Posterior cingulate gyrus (tissue), 11 donors: ENCODE measurements around the gene CDKL2.
"Not testable (repeated sequence)": the region's sequence is repeated elsewhere in the genome, so short reads cannot be mapped to it uniquely, and the experiment has no call there.

ENCODE experiments used
- DNase-seq, 10 donors: peaks; one replicate each; pipeline versions ENCODE4 v3.0.0 to v3.0.0-alpha.2; 2020 to 2021; ENCODE audit warnings: mixed read lengths in 3 of 10
- intact Hi-C: fragments of 100-400 bp; cut with DNase I; formaldehyde crosslinking; loops from one replicate; pipeline ENCODE4 v1.15.1; 2023

CDKL2 gene

DNA sequence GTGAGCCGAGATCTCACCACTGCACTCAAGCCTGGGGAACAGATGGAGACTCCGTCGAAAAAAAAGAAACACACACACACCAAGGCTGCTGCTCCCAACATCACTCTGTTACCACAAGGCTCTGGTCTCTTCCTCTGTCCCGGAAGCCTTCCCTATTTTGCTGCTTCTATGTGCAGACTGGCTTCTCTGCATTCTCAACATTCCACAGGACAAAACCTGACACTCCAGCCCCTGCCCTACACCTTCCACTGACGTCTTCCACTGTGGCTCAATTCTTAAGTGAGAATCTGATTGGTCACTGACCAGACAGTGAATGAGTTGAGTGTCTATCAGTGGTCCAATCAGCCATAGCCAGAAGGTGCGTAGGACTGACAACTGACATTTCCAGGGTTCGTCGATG, 68.5 kb downstream of the CDKL2 start:
- DNase-seq: no peak
- intact Hi-C loops: no loop called here

DNA sequence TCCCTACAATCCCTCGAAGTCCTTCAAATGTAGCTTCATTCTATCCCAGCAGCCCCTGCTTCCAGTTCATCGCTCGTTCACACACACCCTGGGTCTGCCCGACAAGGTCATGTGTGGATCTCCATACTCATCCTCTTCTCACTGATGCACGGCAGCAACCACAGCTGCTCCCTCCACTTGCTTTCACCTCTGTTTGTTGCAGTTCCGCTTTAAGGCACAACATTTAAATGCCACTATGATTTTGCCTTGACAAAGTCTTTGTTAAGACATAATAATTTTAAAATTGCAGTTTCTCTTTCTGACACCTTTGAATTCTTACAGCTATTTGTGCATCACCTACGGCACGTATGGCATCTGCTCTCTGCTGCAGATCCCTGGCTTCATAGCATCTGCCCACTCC, 72.6 kb downstream of the CDKL2 start:
- DNase-seq: no peak
- intact Hi-C loops: no loop called here

DNA sequence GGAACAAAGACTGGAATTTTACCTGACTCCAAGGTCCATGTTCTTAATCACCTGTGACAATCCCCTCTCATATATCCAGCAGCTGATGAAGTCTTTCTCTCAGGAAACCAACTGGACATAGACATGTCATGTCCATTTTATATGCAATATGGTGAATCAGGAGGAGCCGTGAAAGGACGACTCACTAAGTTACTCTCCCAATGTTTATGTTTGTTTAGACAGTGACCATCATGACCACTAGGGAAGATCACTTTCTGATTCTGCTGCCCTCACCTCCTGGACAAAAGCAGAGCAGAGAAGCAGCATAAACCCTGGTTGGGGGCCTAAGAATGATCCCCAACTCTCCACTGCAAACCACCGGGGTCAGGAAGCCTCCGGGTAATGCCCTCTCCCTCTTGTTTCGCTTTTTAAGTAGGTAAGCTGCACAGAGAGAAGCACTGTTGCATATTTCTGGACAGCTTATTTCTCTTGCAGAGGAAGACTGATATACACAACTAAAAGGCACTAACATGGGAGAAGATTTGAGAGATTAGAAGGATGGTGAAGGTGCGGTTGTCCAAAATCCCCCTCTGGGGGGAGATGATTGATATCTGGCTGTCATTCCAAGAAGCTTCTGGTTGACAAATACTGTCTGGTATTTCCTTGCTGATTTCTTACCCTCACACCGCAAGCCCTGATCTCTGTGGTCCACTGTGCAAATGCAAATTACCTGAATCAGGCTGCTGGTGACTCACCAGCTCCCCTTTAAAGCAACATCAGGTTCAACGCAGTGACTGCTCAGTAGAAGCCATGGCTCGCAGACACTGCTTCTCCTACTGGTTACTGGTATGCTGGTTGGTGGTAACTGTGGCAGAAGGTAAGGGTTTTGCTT, 74.8 kb downstream of the CDKL2 start, which contains the start of gene ODAPH:
Gene ODAPH (plus strand): TSS at position 773 of the 871 bp plus-strand sequence. CDS start 17 bp downstream, at position 790.
- no peak for DNase-seq
- intact Hi-C loops: no loop called here

DNA sequence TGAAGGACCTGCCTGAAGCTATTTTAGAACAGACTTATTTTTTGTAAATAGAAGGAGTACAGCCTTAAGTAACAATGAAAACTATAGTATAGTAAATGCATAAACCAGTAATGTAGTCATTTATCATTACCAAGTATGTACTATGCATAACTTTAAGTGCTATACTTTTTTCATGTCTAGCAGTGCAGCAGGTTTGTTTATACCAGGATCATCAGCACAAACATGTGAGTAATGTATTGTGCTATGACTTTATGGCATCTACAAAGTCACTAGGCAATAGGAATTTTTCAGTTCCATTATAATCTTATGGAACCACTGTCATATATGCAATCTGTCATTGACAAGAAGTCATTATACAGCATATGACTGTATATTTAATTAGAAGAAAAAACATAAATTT, 77.9 kb downstream of the CDKL2 start:
- no peak for DNase-seq
- intact Hi-C loops: no loop called here

DNA sequence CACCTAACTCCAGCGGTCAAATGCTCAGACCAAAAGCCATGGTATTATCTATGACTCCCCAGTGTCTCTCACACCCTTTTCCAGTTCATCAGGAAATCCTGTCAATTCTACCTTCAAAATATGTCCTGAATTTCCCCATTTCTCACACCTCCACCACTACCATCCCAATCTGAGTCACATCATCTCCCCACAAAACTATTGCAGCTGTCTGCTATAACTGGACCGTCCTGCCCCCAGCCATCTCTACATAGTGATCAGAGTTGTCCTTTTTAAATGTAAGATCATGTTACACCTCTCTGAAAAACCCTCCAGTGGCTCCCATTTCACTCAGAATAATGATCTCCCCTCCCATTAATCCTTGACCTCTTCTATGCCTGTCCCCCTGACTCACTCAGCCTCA, 81.3 kb downstream of the CDKL2 start:
- intact Hi-C loops: no loop called here
- no peak for DNase-seq

DNA sequence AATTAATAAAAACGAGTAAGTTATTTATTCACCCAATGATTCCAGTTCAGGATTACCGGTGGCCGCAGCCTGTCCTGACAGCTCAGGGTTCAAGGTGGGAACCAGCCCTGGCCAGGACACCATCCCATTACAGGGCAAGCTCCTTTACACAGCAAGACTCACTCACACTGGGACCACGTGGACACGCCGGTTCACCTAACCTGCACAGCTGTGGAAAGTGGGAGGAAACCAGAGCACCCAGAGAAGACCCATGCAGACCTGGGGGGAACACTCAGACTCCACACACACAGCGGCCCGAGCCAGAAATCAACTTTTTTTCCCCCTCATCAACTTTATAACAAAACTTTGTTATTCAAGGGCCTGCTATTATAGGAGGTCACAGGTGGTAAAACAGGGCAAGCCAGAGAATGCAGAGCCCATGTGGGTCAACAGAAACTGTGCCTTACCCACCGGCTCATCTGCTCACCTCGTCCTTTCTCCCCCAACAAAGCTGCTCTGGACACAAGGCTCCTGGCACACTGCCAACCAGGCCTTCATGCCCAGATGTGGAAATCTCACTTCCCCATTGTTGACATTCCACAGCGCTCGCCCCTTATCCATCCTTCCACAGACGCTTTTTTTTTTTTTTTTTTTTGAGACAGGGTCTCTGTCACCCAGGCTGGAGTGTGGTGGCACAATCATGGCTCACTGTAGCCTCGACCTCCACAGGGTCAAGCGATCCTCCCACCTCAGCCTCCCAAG, 82.5 kb downstream of the CDKL2 start:
- peak in 2 of 10 donors; percentile 35 to 82 for DNase-seq
- intact Hi-C loops: no loop called here

DNA sequence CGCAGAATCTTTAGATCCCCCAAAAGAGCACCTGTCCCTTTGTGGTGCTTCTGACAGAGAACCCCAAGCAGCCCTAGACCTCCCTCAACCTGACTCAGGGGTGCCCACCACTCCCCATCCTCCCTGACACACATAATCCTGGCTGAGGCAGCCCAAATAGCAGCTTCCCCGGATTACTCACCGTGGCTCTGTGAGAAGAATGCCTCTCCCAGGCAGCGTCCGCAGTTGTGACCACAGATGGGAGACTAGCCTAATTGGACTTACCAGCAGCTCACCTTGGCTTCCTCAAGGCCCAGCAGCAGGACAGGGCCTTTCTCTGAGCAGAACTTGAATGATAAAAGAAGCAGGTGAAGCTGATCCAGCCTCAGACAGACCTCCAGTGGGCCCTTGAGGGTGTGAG, 84.8 kb downstream of the CDKL2 start:
- no peak for DNase-seq
- intact Hi-C loops: no loop called here

DNA sequence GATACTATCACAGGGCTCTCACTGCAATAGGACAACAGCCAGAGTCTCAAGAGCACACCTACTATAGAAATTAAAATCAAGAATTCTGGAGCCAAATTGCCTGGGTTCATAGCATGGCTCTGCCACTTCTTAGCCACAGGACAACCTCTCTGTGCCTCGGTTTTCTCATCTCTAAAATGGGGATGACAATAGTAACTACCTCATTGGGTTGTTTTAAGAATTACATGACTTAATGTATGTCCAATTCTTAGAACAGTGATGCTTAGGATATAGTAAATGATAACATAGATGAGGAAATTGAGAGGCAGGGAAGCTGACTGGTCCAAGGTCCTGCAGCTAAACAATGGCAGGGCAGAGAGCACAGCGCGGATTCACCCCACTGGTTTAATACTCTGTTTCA, 85.5 kb downstream of the CDKL2 start:
- DNase-seq: no peak
- intact Hi-C loops: no loop called here

DNA sequence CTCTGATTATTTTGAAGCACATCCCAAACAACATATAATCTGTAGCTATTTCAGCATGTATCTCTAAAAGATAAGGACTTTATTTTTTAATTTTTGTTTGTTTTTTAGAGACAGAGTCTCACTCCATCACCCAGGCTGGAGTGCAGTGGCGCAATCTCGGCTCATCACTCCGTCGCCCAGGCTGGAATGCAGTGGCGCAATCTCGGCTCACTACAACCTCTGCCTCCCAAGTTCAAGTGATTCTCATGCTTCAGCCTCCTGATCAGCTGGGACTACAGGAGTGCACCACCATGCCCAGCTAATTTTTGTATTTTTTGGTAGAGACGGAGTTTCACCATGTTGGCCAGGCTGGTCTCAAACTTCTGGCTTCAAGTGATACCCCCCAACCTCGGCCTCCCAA, 86.1 kb downstream of the CDKL2 start:
- intact Hi-C loops, DNase-seq: not testable (repeated sequence)

DNA sequence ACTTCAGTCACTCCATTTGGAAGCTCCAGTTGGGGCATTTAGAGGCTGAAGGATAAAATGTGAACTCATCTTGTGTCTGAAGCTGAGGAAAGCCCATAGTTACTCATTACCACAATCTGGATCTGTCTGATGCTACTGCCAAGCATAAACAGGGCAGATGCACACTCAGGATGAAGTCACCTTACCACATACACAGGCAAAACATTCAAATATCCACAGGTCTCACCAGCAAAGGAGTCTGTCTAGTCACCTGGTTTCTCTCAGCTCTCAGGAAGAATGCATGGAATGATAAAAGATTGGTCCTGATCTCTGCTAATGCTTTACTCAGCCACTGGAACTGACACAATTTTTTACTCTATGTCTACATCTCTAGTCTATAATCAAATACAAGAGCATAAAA, 87.5 kb downstream of the CDKL2 start:
- no peak for DNase-seq
- intact Hi-C loops: no loop called here

DNA sequence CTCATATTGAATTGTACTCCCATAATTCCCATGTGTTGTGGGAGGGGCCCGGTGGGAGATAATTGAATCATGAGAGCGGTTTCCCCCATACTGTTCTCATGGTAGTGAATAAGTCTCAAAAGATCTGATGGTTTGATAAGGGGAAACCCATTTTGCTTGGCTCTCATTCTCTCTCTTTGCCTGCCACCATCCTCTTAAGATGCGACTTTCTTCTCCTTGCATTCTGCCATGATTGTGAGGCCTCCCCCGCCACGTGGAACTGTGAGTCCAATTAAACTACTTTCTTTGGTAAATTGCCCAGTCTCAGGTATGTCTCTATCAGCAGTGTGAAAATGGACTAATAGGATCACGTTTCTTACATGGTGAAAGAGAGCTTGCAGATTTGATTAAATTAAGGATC, 93.0 kb downstream of the CDKL2 start:
- DNase-seq, intact Hi-C loops: not testable (repeated sequence)

DNA sequence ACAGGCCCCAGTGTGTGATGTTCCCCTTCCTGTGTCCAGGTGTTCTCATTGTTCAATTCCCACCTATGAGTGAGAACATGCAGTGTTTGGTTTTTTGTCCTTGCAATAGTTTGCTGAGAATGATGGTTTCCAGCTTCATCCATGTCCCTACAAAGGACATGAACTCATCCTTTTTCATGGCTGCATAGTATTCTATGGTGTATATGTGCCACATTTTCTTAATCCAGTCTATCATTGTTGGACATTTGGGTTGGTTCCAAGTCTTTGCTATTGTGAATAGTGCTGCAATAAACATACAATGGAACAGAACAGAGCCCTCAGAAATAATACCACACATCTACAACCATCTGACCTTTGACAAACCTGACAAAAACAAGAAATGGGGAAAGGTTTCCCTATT, 96.4 kb downstream of the CDKL2 start:
- DNase-seq, intact Hi-C loops: not testable (repeated sequence)

DNA sequence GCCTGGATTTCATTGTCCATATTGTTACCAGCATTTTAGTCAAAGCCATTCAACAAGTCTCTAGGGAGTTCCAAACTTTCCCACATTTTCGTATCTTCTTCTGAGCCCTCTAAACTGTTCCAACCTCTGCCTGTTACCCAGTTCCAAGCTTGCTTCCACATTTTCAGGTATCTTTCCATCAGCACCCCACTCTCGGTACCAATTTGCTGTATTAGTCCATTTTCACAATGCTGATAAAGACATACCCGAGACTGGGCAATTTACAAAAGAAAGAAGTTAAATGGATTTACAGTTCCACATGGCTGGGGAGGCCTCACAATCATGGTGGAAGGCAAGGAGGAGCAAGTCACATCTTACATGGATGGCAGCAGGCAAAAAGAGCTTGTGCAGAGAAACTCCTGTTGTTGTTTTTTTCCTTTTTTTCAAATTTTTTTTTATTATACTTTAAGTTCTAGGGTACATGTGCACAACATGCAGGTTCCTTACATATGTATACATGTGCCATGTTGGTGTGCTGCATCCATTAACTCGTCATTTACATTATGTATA, 96.9 kb downstream of the CDKL2 start:
- DNase-seq: not testable (repeated sequence)

DNA sequence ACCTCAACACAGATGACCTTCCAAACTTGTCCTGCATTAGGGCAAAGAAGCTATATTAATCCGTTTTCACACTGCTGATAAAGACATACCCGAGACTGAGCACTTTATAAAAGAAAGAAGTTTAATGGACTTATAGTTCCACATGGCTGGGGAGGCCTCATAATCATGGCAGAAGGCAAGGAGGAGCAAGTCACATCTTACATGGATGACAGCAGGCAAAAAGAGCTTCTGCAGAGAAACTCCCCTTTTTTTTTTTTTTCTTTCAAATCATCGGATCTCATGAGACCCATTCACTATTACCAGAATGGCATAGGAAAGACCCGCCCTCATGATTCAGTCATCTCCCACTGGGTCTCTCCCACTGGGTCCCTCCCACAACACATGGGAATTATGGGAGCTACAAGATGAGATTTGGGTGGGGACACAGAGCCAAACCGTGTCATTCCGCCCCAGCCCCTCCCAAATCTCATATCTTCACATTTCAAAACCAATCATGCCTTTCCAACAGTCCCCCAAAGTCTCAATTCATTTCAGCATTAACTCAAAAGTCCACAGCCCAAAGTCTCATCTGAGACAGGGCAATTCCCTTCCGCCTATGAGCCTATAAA, 98.7 kb downstream of the CDKL2 start:
- DNase-seq, intact Hi-C loops: not testable (repeated sequence)

More for the DNA sequence above, 96.9 kb downstream of the CDKL2 start:
- intact Hi-C loops: not testable (repeated sequence)

DNA sequence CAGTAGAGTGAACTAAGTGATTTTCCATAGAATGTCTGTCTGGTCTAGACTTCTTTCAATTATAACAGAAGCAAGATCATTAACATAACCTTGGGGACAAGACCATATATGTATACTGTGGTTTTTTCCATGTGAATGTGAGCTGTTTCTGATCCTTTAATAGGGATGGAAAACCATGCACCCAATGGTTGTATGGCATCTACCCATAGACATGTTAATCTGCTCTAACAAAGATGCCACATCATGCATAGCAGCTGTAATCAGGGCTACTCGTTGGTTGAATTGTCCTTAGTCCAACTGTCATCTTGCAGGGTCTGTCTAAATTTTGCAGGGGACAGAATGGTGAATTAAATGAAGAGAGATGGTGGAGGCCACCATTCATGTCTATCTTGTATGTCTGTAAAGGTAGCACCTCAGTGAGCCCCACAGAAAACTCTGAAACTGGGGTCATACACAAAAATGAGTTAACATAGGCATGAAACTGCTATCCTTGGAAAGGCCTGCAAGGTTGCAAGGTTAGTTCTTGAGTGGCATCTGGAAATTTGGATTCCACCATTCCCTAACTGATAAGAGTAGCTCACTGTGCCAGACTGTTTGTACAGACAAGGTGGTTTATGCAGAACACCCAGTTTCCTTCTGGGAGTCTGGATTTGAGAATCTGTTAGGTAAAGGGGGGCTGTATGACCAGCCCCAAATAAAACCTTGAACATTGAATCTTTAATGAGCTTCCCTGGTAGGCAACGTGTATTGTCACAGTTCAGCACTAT, 99.6 kb downstream of the CDKL2 start:
- intact Hi-C loops: no loop called here
- DNase-seq: no peak
